Endothelial cell of umbilical vein (primary cell): Measurements from ENCODE around the gene MLF2.

Experiments used
- CTCF ChIP-seq, 2 donors: IDR thresholded peaks; 1 replicate in 1 of 2; 2 replicates in 1 of 2; pipeline ENCODE4 v1.5.1; 2011; ENCODE audit warnings: low read length in 2 of 2, mild to moderate bottlenecking in 2 of 2, moderate library complexity in 2 of 2, control low read depth in 1 of 2, inconsistent platforms in 1 of 2, low read depth in 1 of 2; ENCODE audit not compliant: insufficient read depth in 1 of 2; ENCODE audit errors: extremely low read depth in 1 of 2
- EZH2 ChIP-seq: IDR thresholded peaks from 2 replicates; pipeline ENCODE4 v1.6.1; 2012; ENCODE audit warnings: borderline replicate concordance, low read depth, mild to moderate bottlenecking, moderate library complexity, low read length, inconsistent platforms; ENCODE audit not compliant: severe bottlenecking
- FOS ChIP-seq: IDR thresholded peaks from 2 replicates; pipeline ENCODE4 v1.6.1; 2011; ENCODE audit warnings: mild to moderate bottlenecking, low read length, moderate library complexity, borderline replicate concordance; ENCODE audit not compliant: insufficient read depth
- GATA2 ChIP-seq: IDR thresholded peaks from 2 replicates; pipeline ENCODE4 v1.7.0; 2011; ENCODE audit warnings: low read depth, mild to moderate bottlenecking, moderate library complexity, mixed read lengths, low read length; ENCODE audit not compliant: insufficient read length, insufficient read depth
- JUN ChIP-seq: IDR thresholded peaks from 2 replicates; pipeline ENCODE4 v1.6.1; 2011; ENCODE audit warnings: borderline replicate concordance, low read depth; ENCODE audit not compliant: insufficient read length, insufficient read depth
- MYC ChIP-seq: IDR thresholded peaks from one replicate; pipeline ENCODE4 v1.6.1; 2011; ENCODE audit warnings: mild to moderate bottlenecking, low read depth, low read length
- POLR2A ChIP-seq: IDR thresholded peaks from 2 replicates; pipeline ENCODE4 v1.6.1; 2012; ENCODE audit warnings: low read depth, mild to moderate bottlenecking, control low read depth, low read length
- POLR2AphosphoS5 ChIP-seq: IDR thresholded peaks from 2 replicates; pipeline ENCODE4 v1.6.1; 2012; ENCODE audit warnings: low read depth, mild to moderate bottlenecking, control low read depth, low read length, moderate library complexity; ENCODE audit not compliant: insufficient read depth

GRCh38 chr12:6772331-6772695, 19.4 kb upstream of the MLF2 start, which contains the start of gene LAG3:
- no peak for TF ChIP-seq CTCF (IDR thresholded peaks at IDR 0.05; ENCODE audit: extremely low read depth in 1 of 2, insufficient read depth in 1 of 2, low read depth in 1 of 2, low read length in 2 of 2)
- no peak for TF ChIP-seq POLR2AphosphoS5
- no peak for TF ChIP-seq EZH2
- TF ChIP-seq JUN, result no peak
- TF ChIP-seq MYC, result no peak
- TF ChIP-seq GATA2, result no peak
- no peak for TF ChIP-seq POLR2A
- no peak for TF ChIP-seq FOS
